ENCODE data around the gene KCNK3.

KCNK3 gene

GRCh38 chr2:26715528-26716270 is 23.2 kb downstream of the KCNK3 start:
- no peak for DNase-seq

- no peak for DNase-seq
These were observed 23.8 kb downstream of the KCNK3 start for GRCh38 chr2:26716340-26716739.

- no peak for DNase-seq
These were observed 24.2 kb downstream of the KCNK3 start for GRCh38 chr2:26716769-26717168.

- no peak for DNase-seq
These were observed 24.8 kb downstream of the KCNK3 start for GRCh38 chr2:26717362-26717761.

- no peak for DNase-seq
These were observed 26.6 kb downstream of the KCNK3 start for GRCh38 chr2:26718949-26719686.

GRCh38 chr2:26720322-26721114 is 28.0 kb downstream of the KCNK3 start:
- DNase-seq, result no peak

- no peak for DNase-seq
These were observed 28.9 kb downstream of the KCNK3 start for GRCh38 chr2:26721115-26722032.

GRCh38 chr2:26722328-26722727 is 29.8 kb downstream of the KCNK3 start:
- no peak for DNase-seq

GRCh38 chr2:26722911-26723310 is 30.4 kb downstream of the KCNK3 start:
- no peak for DNase-seq

GRCh38 chr2:26723475-26723874 is 31.0 kb downstream of the KCNK3 start:
- no peak for DNase-seq

- DNase-seq, result no peak
These were observed 31.6 kb downstream of the KCNK3 start for GRCh38 chr2:26723991-26724750.

- DNase-seq, result no peak
These were observed 32.4 kb downstream of the KCNK3 start for GRCh38 chr2:26724784-26725520.

GRCh38 chr2:26725521-26725820 is 32.9 kb downstream of the KCNK3 start:
- no peak for DNase-seq

- no peak for DNase-seq
These were observed 33.7 kb downstream of the KCNK3 start for GRCh38 chr2:26726228-26726627.

GRCh38 chr2:26727641-26728561 is 35.4 kb downstream of the KCNK3 start:
- DNase-seq, result no peak

- DNase-seq, result no peak
These were observed 36.8 kb downstream of the KCNK3 start for GRCh38 chr2:26729311-26729710.

- no peak for DNase-seq
These were observed 38.2 kb downstream of the KCNK3 start for GRCh38 chr2:26730549-26731344.

- DNase-seq, result no peak
These were observed 39.2 kb downstream of the KCNK3 start for GRCh38 chr2:26731714-26732113.

- DNase-seq, result no peak
These were observed 39.9 kb downstream of the KCNK3 start for GRCh38 chr2:26732446-26732845.

Measured in right forelimb (tissue), 1 donor.